Heart right ventricle (tissue), 16 donors: ENCODE results near the gene ASB18. TPM values are rescaled to one million over a fixed set of nuclear protein-coding genes. Genes with fewer than 3 reads are reported as not detected.

Experiments
- ATAC-seq, 8 donors: fragments of 200-7000 bp; cut with Tn5 transposase; one replicate each; pipeline ENCODE4 v1.9.1; 2020; ENCODE audit warnings: mild to moderate bottlenecking in 8 of 8, moderate library complexity in 8 of 8, moderate number of reproducible peaks in 1 of 8
- DNase-seq, 2 donors: peaks; one replicate each; pipeline ENCODE4 v3.0.0-alpha.2; 2020
- H3K27ac ChIP-seq, 10 donors: fragments of 200-600 bp; sonication (generic) in 2 of 10; one replicate each; pipeline versions ENCODE4 v1.5.0 to v1.8.0; 2020 to 2022; ENCODE audit warnings: mild to moderate bottlenecking in 3 of 10
- H3K27me3 ChIP-seq, 7 donors: fragments of 200-600 bp; one replicate each; pipeline ENCODE4 v1.8.0; 2021 to 2022; ENCODE audit warnings: mild to moderate bottlenecking in 2 of 7
- H3K36me3 ChIP-seq, 9 donors: fragments of 200-600 bp; sonication (generic) in 1 of 9; one replicate each; pipeline versions ENCODE4 v1.5.0 to v1.8.0; 2020 to 2022; ENCODE audit warnings: mild to moderate bottlenecking in 2 of 9
- H3K4me1 ChIP-seq, 9 donors: fragments of 200-600 bp; sonication (generic) in 1 of 9; one replicate each; pipeline versions ENCODE4 v1.5.0 to v1.8.0; 2020 to 2022; ENCODE audit warnings: mild to moderate bottlenecking in 4 of 9
- H3K4me3 ChIP-seq, 10 donors: fragments of 200-600 bp; sonication (generic) in 2 of 10; one replicate each; pipeline versions ENCODE4 v1.5.0 to v1.8.0; 2020 to 2022; ENCODE audit warnings: mild to moderate bottlenecking in 7 of 10, moderate library complexity in 2 of 10
- H3K9me3 ChIP-seq, 11 donors: fragments of 200-600 bp in 10 of 11; sonication (generic) in 2 of 11; one replicate each; pipeline versions ENCODE4 v1.5.0 to v1.8.0; 2013 to 2022; ENCODE audit warnings: mild to moderate bottlenecking in 2 of 11, control low read depth in 1 of 11, moderate library complexity in 1 of 11
- WGBS, 2 donors: extraction: QIAGEN DNeasy Blood & Tissue Kit; methylation state at CpG; one replicate each; pipeline ENCODE4 v1.1.7; 2013; ENCODE audit warnings: inconsistent platforms in 1 of 2; 5-methylcytosine and 5-hydroxymethylcytosine counted together
- intact Hi-C, 10 donors: fragments of 100-400 bp; cut with DNase I; formaldehyde crosslinking; loops; one replicate each; pipeline versions ENCODE4 v1.11.1 to v1.14.2; 2022
- polyA plus RNA-seq, 2 donors: library from polyadenylated mRNA; stranded (reverse); fragments of 200-250 nt; gene quantifications; one replicate each; pipeline ENCODE4 v1.2.3, GENCODE V29; 2013
- total RNA-seq, 10 donors: library from RNA; stranded (reverse); fragmentation: NEBNext Ultra II Directional in 3 of 10; extraction: Animal tissue kit (Norgen Biotek cat#: 25700) in 3 of 10; gene quantifications; one replicate each; pipeline versions ENCODE4 v1.2.1 to v1.2.4, GENCODE V29; 2021 to 2023
- TF ChIP-seq, protein P1 (sequence below), 9 donors: fragments of 200-600 bp; sonication (generic) in 2 of 9; IDR thresholded peaks; one replicate each; pipeline versions ENCODE4 v1.5.0 to v1.8.0; 2021 to 2022; ENCODE audit warnings: antibody characterized with exemption in 9 of 9, mild to moderate bottlenecking in 5 of 9, moderate library complexity in 1 of 9
- donor health status: Arrhythmogenic right ventricular cardiomyopathy.
- donor health status: ischemic (EF 13 %, LVEDD 7.1; RV severe dilation, severe dysfunction).
- donor health status: healthy with polysubstance abuse.
- donor health status: DM: no; HTN: yes; CAD: no.
- donor health status: DM: no; HTN: no; CAD: no.
- donor health status: ischemic (EF 25% LVEDD 6.9; RV normal size, moderate dysfunction).
- donor health status: ischemic (EF 25% LVEDD 5.7; RV mildly dilated, moderate dysfunction).
- donor health status: healthy.
- donor health status: DM: yes; HTN: yes; CAD: no.
- donor health status: Ischemic cardiomyopathy.
- donor health status: ischemic (EF 35%, LVEDD 5.7; RV mildly dilated, moderate dysfunction).
- donor health status: nonischemic (EF 11% LVEDD 7.7; RV severe dilation, severe dysfunction).
- donor health status: DM: yes; HTN: yes; CAD: no.
- donor health status: PGD.
- donor health status: ischemic (EF 29% LVEDD 5.4; RV normal size, mild dysfunction).
- donor health status: nonischemic (EF 23%, LVEDD 6.1; RV moderate dilation, normal function).

The ASB18 gene
- total and polyA plus RNA-seq, 12 donors = 3.5 to 47.1 (median 20.2) TPM

- Histone ChIP-seq H3K9me3 (peaks cover 0 to 18% (median 13%) of the 10 kb centered on the region in 11 donors), H3K27ac (no peak overlapping the region), H3K27me3 (peaks cover 9 to 67% (median 55%) of the 10 kb centered on the region in 7 donors), H3K4me1 (peaks cover 0 to 3% (median 0%) of the 10 kb centered on the region in 9 donors), H3K4me3 (no peak overlapping the region), H3K36me3 (no peaks in the 10 kb centered on the region)
- intact Hi-C loops = no loop called here
- ATAC-seq (no peak), DNase-seq (no peak)
- TF ChIP-seq, protein P1, sequence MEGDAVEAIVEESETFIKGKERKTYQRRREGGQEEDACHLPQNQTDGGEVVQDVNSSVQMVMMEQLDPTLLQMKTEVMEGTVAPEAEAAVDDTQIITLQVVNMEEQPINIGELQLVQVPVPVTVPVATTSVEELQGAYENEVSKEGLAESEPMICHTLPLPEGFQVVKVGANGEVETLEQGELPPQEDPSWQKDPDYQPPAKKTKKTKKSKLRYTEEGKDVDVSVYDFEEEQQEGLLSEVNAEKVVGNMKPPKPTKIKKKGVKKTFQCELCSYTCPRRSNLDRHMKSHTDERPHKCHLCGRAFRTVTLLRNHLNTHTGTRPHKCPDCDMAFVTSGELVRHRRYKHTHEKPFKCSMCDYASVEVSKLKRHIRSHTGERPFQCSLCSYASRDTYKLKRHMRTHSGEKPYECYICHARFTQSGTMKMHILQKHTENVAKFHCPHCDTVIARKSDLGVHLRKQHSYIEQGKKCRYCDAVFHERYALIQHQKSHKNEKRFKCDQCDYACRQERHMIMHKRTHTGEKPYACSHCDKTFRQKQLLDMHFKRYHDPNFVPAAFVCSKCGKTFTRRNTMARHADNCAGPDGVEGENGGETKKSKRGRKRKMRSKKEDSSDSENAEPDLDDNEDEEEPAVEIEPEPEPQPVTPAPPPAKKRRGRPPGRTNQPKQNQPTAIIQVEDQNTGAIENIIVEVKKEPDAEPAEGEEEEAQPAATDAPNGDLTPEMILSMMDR (IDR thresholded peaks at IDR 0.05) = no peak
- 86 to 88% methylated on average over 7 of the region's 7 CpGs for WGBS, 2 donors
Measured at GRCh38 chr2:236156860-236157194, 107.4 kb downstream of the ASB18 start.

GRCh38 chr2:236156095-236156859 lies 107.9 kb downstream of the ASB18 start:
- Histone ChIP-seq H3K27ac (no peak overlapping the region), H3K27me3 (peaks cover 9 to 61% (median 50%) of the 10 kb centered on the region in 7 donors), H3K4me1 (peaks cover 0 to 3% (median 0%) of the 10 kb centered on the region in 9 donors), H3K9me3 (peaks cover 0 to 19% (median 15%) of the 10 kb centered on the region in 11 donors), H3K36me3 (no peaks in the 10 kb centered on the region), H3K4me3 (no peak overlapping the region)
- intact Hi-C loops = no loop called here
- DNase-seq (no peak), ATAC-seq (no peak)
- 92 to 95% methylated on average over 15 to 16 of the region's 16 CpGs for WGBS, 2 donors
- TF ChIP-seq, protein P1 (IDR thresholded peaks at IDR 0.05) = no peak

GRCh38 chr2:236155406-236155805 lies 108.8 kb downstream of the ASB18 start:
- intact Hi-C loops = no loop called here
- ATAC-seq (no peak), DNase-seq (no peak)
- H3K9me3 ChIP-seq = peaks cover 0 to 27% (median 20%) of the 10 kb centered on the region in 11 donors
- WGBS, 2 donors = 78 to 86% methylated on average over 3 of the region's 3 CpGs
- H3K27ac ChIP-seq = no peak overlapping the region
- no peaks in the 10 kb centered on the region for H3K36me3 ChIP-seq
- no peak overlapping the region for H3K4me3 ChIP-seq
- TF ChIP-seq, protein P1 (IDR thresholded peaks at IDR 0.05) = no peak
- peaks cover 0 to 3% (median 0%) of the 10 kb centered on the region in 9 donors for H3K4me1 ChIP-seq
- peaks cover 9 to 54% (median 41%) of the 10 kb centered on the region in 7 donors for H3K27me3 ChIP-seq

DNA sequence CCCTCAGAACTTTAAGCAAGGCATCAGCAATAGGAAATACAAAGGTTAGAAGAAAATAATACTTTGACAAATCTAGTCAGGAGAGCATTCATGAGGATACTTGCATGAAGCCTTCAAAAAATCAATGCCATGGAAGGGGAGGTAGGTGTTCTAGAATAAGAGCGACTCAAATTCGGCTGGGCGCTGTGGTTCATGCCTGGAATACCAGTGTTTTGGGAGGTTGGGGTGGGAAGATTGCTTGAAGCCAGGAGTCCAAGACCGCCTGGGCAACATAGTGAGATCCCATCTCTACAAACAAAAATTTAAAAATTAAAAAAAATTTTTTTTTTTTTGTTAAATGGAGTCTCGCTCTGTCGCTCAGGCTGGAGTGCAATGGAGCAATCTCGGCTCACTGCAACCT lies 117.8 kb downstream of the ASB18 start:
- TF ChIP-seq, protein P1 (IDR thresholded peaks at IDR 0.05) = no peak
- no peaks in the 10 kb centered on the region for H3K36me3 ChIP-seq
- intact Hi-C loops = no loop called here
- H3K27me3 ChIP-seq = peaks cover 0 to 65% (median 32%) of the 10 kb centered on the region in 7 donors
- WGBS, 2 donors = 93 to 94% methylated on average over 7 of the region's 7 CpGs
- H3K4me1 ChIP-seq = peaks cover 0 to 7% (median 0%) of the 10 kb centered on the region in 9 donors
- H3K27ac ChIP-seq = no peak overlapping the region
- DNase-seq (no peak), ATAC-seq (no peak)
- no peak overlapping the region for H3K4me3 ChIP-seq
- H3K9me3 ChIP-seq = peaks cover 0 to 12% (median 7%) of the 10 kb centered on the region in 11 donors
